Heart left ventricle (tissue), 16 donors: ENCODE measurements around the gene LCNL1. TPM values are rescaled to one million over a fixed set of nuclear protein-coding genes. Genes with fewer than 3 reads are reported as not detected.
A peak's percentile ranks its signal among the peaks of the same experiment; 100 is the strongest.

Experiments
- ATAC-seq, 4 donors: fragments of 200-7000 bp; cut with Tn5 transposase; one replicate each; pipeline ENCODE4 v1.9.1; 2020 to 2022; ENCODE audit warnings: moderate library complexity in 4 of 4, mild to moderate bottlenecking in 3 of 4, moderate number of reproducible peaks in 1 of 4
- DNase-seq, 5 donors: peaks; one replicate each; pipeline ENCODE4 v3.0.0-alpha.2; 2020
- H3K27ac ChIP-seq, 12 donors: fragments of 200-600 bp; sonication (generic) in 4 of 12; one replicate each; pipeline versions ENCODE4 v1.5.0 to v1.8.0; 2016 to 2022; ENCODE audit warnings: mild to moderate bottlenecking in 2 of 12
- H3K27me3 ChIP-seq, 9 donors: fragments of 200-600 bp; sonication (generic) in 2 of 9; one replicate each; pipeline versions ENCODE4 v1.5.1 to v1.8.0; 2016 to 2022; ENCODE audit warnings: mild to moderate bottlenecking in 3 of 9
- H3K36me3 ChIP-seq, 9 donors: fragments of 200-600 bp; sonication (generic) in 2 of 9; one replicate each; pipeline versions ENCODE4 v1.5.0 to v1.8.0; 2018 to 2022; ENCODE audit warnings: mild to moderate bottlenecking in 2 of 9
- H3K4me1 ChIP-seq, 12 donors: fragments of 200-600 bp; sonication (generic) in 4 of 12; one replicate each; pipeline versions ENCODE4 v1.5.0 to v1.8.0; 2016 to 2022; ENCODE audit warnings: mild to moderate bottlenecking in 3 of 12
- H3K4me3 ChIP-seq, 12 donors: fragments of 200-600 bp; sonication (generic) in 4 of 12; one replicate each; pipeline versions ENCODE4 v1.5.0 to v1.8.0; 2017 to 2022; ENCODE audit warnings: mild to moderate bottlenecking in 9 of 12, moderate library complexity in 4 of 12
- H3K9me3 ChIP-seq, 12 donors: fragments of 200-600 bp; sonication (generic) in 4 of 12; one replicate each; pipeline versions ENCODE4 v1.5.0 to v1.8.0; 2016 to 2022; ENCODE audit warnings: mild to moderate bottlenecking in 1 of 12
- CTCF ChIP-seq, 12 donors: fragments of 200-600 bp; sonication (generic) in 4 of 12; IDR thresholded peaks; one replicate each; pipeline versions ENCODE4 v1.5.0 to v1.8.0; 2018 to 2022; ENCODE audit warnings: antibody characterized with exemption in 12 of 12, mild to moderate bottlenecking in 5 of 12
- POLR2A ChIP-seq, 2 donors: fragments of 450-650 bp; IDR thresholded peaks; one replicate each; pipeline ENCODE4 v1.6.1; 2017; ENCODE audit warnings: antibody characterized with exemption in 2 of 2, mild to moderate bottlenecking in 2 of 2, moderate library complexity in 2 of 2
- WGBS, 4 donors: extraction: QIAGEN DNeasy Blood & Tissue Kit in 2 of 4; methylation state at CpG; one replicate each; pipeline versions ENCODE4 v1.1.5 to v1.1.7; 2013 to 2018; 5-methylcytosine and 5-hydroxymethylcytosine counted together
- intact Hi-C, 10 donors: fragments of 100-400 bp; cut with DNase I; formaldehyde crosslinking; loops; one replicate each; pipeline versions ENCODE4 v1.11.1 to v1.14.2; 2022
- long read RNA-seq, 3 donors: library from polyadenylated mRNA; unstranded; transcript quantifications; one replicate each; pipeline ENCODE4 v2.0.0, GENCODE V29; 2020 to 2021
- polyA plus RNA-seq, 2 donors: library from polyadenylated mRNA; stranded (reverse); fragments of 200-250 nt; gene quantifications; one replicate each; pipeline ENCODE4 v1.2.3, GENCODE V29; 2013
- total RNA-seq, 9 donors: library from RNA; depleted of rRNA in 2 of 9; stranded (reverse); fragments of >200 nt in 2 of 9; fragmentation: NEBNext Ultra II Directional in 3 of 9; extraction: Animal tissue kit (Norgen Biotek cat#: 25700) in 3 of 9; gene quantifications; one replicate each; pipeline versions ENCODE4 v1.1.0 to v1.2.4, GENCODE V29; 2016 to 2023
- donor health status: ischemic (EF 13 %, LVEDD 7.1; RV severe dilation, severe dysfunction).
- donor health status: healthy with polysubstance abuse.
- donor health status: DM: no; HTN: yes; CAD: no.
- donor health status: DM: no; HTN: no; CAD: no.
- donor health status: ischemic (EF 25% LVEDD 6.9; RV normal size, moderate dysfunction).
- donor health status: ischemic (EF 25% LVEDD 5.7; RV mildly dilated, moderate dysfunction).
- donor health status: healthy.
- donor health status: DM: yes; HTN: yes; CAD: no.
- donor health status: ischemic (EF 35%, LVEDD 5.7; RV mildly dilated, moderate dysfunction).
- donor health status: nonischemic (EF 11% LVEDD 7.7; RV severe dilation, severe dysfunction).
- donor health status: DM: yes; HTN: yes; CAD: no.
- donor health status: PGD.
- donor health status: ischemic (EF 29% LVEDD 5.4; RV normal size, mild dysfunction).
- donor health status: nonischemic (EF 23%, LVEDD 6.1; RV moderate dilation, normal function).

LCNL1 gene
- total RNA-seq = 10 to 100 TPM in 2 of 9 donors, 1 to 10 TPM in 5, under 1 TPM in 2; 0.16 to 14.9 (median 2.7) TPM
- 1 to 10 TPM in 1 of 2 donors, under 1 TPM in 1; 0.14 to 5.8 TPM for polyA plus RNA-seq
- long read RNA-seq, donor 1, partial matches to known transcripts = 0 of 7 reads
- long read RNA-seq, donor 1, other reads (novel, unspliced or antisense) = 6 of 7 reads
- long read RNA-seq, donor 2 = 0 reads
- long read RNA-seq, donor 3, partial matches to known transcripts = 0 of 1 reads
- long read RNA-seq, donor 3, other reads (novel, unspliced or antisense) = 0 of 1 reads

GRCh38 chr9:136982232-136983051, at the start of gene LCNL1:
TSS of gene LCNL1 (plus strand) at chr9:136982993. CDS start at chr9:136983587, 594 bp downstream.
- H3K9me3 ChIP-seq = no peaks in the 10 kb centered on the region
- peaks cover 0 to 79% (median 38%) of the 10 kb centered on the region in 12 donors for H3K4me1 ChIP-seq
- no peaks in the 10 kb centered on the region for H3K36me3 ChIP-seq
- intact Hi-C loops = loop anchor here in 2 of 10 donors (5.0 kb wide), 2 partner anchors 35 to 190 kb away; partner anchors contain the start of genes C8G (in 1 of the 2) and TMEM141 (in 1 of the 2)
- H3K27me3 ChIP-seq = peaks cover 0 to 37% (median 6%) of the 10 kb centered on the region in 9 donors
- 52 to 69% (median 65%) methylated on average over 14 to 18 of the region's 18 CpGs for WGBS, 4 donors
- TF ChIP-seq CTCF (IDR thresholded peaks at IDR 0.05) (no peak), POLR2A (IDR thresholded peaks at IDR 0.05) (peak in 1 of 2 donors; percentile 25)
- H3K4me3 ChIP-seq = no peak within 1 kb of the TSS
- H3K27ac ChIP-seq = peak within 1 kb of the TSS; percentile 27 to 98 (median 84)
- ATAC-seq = peak in 2 of 4 donors; percentile 1 to 34
- DNase-seq = peak in 2 of 5 donors; percentile 60 to 62

- TF ChIP-seq POLR2A (IDR thresholded peaks at IDR 0.05) = no peak
- TF ChIP-seq CTCF (IDR thresholded peaks at IDR 0.05) = no peak
- ATAC-seq (no peak), DNase-seq (no peak)
- peaks cover 0 to 4% (median 0%) of the 10 kb centered on the region in 12 donors for H3K9me3 ChIP-seq
- intact Hi-C loops = loop anchor here in 2 of 10 donors (5.0 to 10.0 kb wide), 2 partner anchors 47 to 49 kb away; partner anchors contain the start of gene TRAF2 (in 2 of the 2)
- peaks cover 0 to 14% (median 10%) of the 10 kb centered on the region in 12 donors for H3K4me1 ChIP-seq
- no peak overlapping the region for H3K27ac ChIP-seq
- peaks cover 0 to 7% (median 0%) of the 10 kb centered on the region in 9 donors for H3K36me3 ChIP-seq
- WGBS, 4 donors = 96 to 99% (median 96%) methylated on average over 3 of the region's 3 CpGs
- H3K27me3 ChIP-seq = no peaks in the 10 kb centered on the region
- no peak overlapping the region for H3K4me3 ChIP-seq
Measured at GRCh38 chr9:136934277-136934676, 48.5 kb upstream of the LCNL1 start.

- Histone ChIP-seq H3K4me3 (no peak overlapping the region), H3K27ac (no peak overlapping the region), H3K4me1 (peaks cover 0 to 14% (median 9%) of the 10 kb centered on the region in 12 donors), H3K27me3 (no peaks in the 10 kb centered on the region), H3K9me3 (peaks cover 0 to 4% (median 0%) of the 10 kb centered on the region in 12 donors), H3K36me3 (peaks cover 0 to 20% (median 6%) of the 10 kb centered on the region in 9 donors)
- WGBS, 4 donors = 64 to 84% (median 78%) methylated on average over 3 of the region's 3 CpGs
- intact Hi-C loops = loop anchor here in 2 of 10 donors (5.0 to 10.0 kb wide), 2 partner anchors 33 to 51 kb away; partner anchors contain the start of gene TRAF2 (in 1 of the 2)
- no peak for DNase-seq
- ATAC-seq = no peak
- TF ChIP-seq POLR2A (IDR thresholded peaks at IDR 0.05) (no peak), CTCF (IDR thresholded peaks at IDR 0.05) (no peak)
Measured at GRCh38 chr9:136935651-136936050, 47.1 kb upstream of the LCNL1 start.
